GM18951 (cell line): ENCODE measurements around the gene CLPTM1.
"Not testable (repeated sequence)": the region's sequence is repeated elsewhere in the genome, so short reads cannot be mapped to it uniquely, and the experiment has no call there.

Experiments
- POLR2A ChIP-seq: IDR thresholded peaks from 4 replicates; pipeline ENCODE4 v1.6.1; 2011; ENCODE audit warnings: mild to moderate bottlenecking; ENCODE audit not compliant: insufficient read length, insufficient read depth; ENCODE audit errors: extremely low read depth
- in situ Hi-C: fragments of 300-500 bp; cut with MboI; formaldehyde crosslinking; loops from one replicate; pipeline ENCODE4 v1.12.0; 2022; ENCODE audit warnings: low sequenced_read_pairs, mixed read lengths, inconsistent platforms; ENCODE audit not compliant: unreplicated experiment

CLPTM1 gene

GRCh38 chr19:44954649-44955504 is at the start of gene CLPTM1:
Gene CLPTM1 (plus strand): TSS chr19:44955380. CDS start chr19:44955396, 16 bp downstream.
- in situ Hi-C loops = no loop called here
- peak; percentile 93 for TF ChIP-seq POLR2A

- TF ChIP-seq POLR2A = no peak
- in situ Hi-C loops = no loop called here
Measured at GRCh38 chr19:44905437-44906160, 49.6 kb upstream of the CLPTM1 start, which contains the start of gene APOE. Gene APOE (plus strand): TSS chr19:44905796. CDS start chr19:44906625, 829 bp downstream.

GRCh38 chr19:44907613-44908012 is 47.6 kb upstream of the CLPTM1 start:
- no peak for TF ChIP-seq POLR2A
- in situ Hi-C loops = no loop called here

GRCh38 chr19:44908074-44908835 is 46.9 kb upstream of the CLPTM1 start:
- in situ Hi-C loops = no loop called here

GRCh38 chr19:44908836-44909261 is 46.3 kb upstream of the CLPTM1 start:
- TF ChIP-seq POLR2A = no peak
- in situ Hi-C loops = no loop called here

More at GRCh38 chr19:44908074-44908835, 46.9 kb upstream of the CLPTM1 start:
- TF ChIP-seq POLR2A = no peak

- in situ Hi-C loops = no loop called here
- TF ChIP-seq POLR2A = no peak
Measured at GRCh38 chr19:44909775-44910174, 45.4 kb upstream of the CLPTM1 start.

GRCh38 chr19:44911896-44912295 is 43.3 kb upstream of the CLPTM1 start:
- in situ Hi-C loops = not testable (repeated sequence)

- no peak for TF ChIP-seq POLR2A
- in situ Hi-C loops = no loop called here
Measured at GRCh38 chr19:44912854-44913253, 42.3 kb upstream of the CLPTM1 start.

- in situ Hi-C loops = not testable (repeated sequence)
Measured at GRCh38 chr19:44913512-44914432, 41.4 kb upstream of the CLPTM1 start.

GRCh38 chr19:44914433-44915206 is 40.6 kb upstream of the CLPTM1 start, which contains the start of gene APOC1:
Gene APOC1 (plus strand): TSS chr19:44914608. CDS start chr19:44914892, 284 bp downstream.
- in situ Hi-C loops = not testable (repeated sequence)

- in situ Hi-C loops = no loop called here
- no peak for TF ChIP-seq POLR2A
Measured at GRCh38 chr19:44924243-44924725, 30.9 kb upstream of the CLPTM1 start.
